Measurements from ENCODE around the gene ABTB2. TPM values are rescaled to one million over a fixed set of nuclear protein-coding genes. Genes with fewer than 3 reads are reported as not detected.

Gene ABTB2
- total and polyA plus RNA-seq, 2 of the 8 experiments (the other 6 are each of a cell fraction or from before 2014, with no cell fraction given) = 7.7 to 10.2 TPM

DNA sequence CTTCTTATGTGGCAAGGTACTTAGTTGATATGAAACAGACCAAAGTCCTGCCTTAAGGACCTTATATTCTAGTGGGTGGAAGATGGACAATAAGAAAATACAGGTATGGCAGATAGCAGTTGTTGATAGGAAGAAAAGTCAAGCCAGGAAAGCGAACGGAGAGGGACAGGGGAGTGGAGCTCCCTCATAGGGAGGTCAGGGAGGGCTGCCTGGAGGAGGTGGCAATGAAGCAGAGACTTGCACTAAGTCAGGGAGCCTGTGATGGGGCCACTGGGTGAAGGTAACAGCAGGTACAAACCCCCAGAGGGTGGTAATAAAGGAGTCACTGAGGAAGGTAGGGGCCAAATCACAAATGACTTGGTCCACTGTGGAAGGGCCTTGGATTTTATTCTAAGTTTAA is 65.3 kb downstream of the ABTB2 start (continued):
- TF ChIP-seq, protein P1, sequence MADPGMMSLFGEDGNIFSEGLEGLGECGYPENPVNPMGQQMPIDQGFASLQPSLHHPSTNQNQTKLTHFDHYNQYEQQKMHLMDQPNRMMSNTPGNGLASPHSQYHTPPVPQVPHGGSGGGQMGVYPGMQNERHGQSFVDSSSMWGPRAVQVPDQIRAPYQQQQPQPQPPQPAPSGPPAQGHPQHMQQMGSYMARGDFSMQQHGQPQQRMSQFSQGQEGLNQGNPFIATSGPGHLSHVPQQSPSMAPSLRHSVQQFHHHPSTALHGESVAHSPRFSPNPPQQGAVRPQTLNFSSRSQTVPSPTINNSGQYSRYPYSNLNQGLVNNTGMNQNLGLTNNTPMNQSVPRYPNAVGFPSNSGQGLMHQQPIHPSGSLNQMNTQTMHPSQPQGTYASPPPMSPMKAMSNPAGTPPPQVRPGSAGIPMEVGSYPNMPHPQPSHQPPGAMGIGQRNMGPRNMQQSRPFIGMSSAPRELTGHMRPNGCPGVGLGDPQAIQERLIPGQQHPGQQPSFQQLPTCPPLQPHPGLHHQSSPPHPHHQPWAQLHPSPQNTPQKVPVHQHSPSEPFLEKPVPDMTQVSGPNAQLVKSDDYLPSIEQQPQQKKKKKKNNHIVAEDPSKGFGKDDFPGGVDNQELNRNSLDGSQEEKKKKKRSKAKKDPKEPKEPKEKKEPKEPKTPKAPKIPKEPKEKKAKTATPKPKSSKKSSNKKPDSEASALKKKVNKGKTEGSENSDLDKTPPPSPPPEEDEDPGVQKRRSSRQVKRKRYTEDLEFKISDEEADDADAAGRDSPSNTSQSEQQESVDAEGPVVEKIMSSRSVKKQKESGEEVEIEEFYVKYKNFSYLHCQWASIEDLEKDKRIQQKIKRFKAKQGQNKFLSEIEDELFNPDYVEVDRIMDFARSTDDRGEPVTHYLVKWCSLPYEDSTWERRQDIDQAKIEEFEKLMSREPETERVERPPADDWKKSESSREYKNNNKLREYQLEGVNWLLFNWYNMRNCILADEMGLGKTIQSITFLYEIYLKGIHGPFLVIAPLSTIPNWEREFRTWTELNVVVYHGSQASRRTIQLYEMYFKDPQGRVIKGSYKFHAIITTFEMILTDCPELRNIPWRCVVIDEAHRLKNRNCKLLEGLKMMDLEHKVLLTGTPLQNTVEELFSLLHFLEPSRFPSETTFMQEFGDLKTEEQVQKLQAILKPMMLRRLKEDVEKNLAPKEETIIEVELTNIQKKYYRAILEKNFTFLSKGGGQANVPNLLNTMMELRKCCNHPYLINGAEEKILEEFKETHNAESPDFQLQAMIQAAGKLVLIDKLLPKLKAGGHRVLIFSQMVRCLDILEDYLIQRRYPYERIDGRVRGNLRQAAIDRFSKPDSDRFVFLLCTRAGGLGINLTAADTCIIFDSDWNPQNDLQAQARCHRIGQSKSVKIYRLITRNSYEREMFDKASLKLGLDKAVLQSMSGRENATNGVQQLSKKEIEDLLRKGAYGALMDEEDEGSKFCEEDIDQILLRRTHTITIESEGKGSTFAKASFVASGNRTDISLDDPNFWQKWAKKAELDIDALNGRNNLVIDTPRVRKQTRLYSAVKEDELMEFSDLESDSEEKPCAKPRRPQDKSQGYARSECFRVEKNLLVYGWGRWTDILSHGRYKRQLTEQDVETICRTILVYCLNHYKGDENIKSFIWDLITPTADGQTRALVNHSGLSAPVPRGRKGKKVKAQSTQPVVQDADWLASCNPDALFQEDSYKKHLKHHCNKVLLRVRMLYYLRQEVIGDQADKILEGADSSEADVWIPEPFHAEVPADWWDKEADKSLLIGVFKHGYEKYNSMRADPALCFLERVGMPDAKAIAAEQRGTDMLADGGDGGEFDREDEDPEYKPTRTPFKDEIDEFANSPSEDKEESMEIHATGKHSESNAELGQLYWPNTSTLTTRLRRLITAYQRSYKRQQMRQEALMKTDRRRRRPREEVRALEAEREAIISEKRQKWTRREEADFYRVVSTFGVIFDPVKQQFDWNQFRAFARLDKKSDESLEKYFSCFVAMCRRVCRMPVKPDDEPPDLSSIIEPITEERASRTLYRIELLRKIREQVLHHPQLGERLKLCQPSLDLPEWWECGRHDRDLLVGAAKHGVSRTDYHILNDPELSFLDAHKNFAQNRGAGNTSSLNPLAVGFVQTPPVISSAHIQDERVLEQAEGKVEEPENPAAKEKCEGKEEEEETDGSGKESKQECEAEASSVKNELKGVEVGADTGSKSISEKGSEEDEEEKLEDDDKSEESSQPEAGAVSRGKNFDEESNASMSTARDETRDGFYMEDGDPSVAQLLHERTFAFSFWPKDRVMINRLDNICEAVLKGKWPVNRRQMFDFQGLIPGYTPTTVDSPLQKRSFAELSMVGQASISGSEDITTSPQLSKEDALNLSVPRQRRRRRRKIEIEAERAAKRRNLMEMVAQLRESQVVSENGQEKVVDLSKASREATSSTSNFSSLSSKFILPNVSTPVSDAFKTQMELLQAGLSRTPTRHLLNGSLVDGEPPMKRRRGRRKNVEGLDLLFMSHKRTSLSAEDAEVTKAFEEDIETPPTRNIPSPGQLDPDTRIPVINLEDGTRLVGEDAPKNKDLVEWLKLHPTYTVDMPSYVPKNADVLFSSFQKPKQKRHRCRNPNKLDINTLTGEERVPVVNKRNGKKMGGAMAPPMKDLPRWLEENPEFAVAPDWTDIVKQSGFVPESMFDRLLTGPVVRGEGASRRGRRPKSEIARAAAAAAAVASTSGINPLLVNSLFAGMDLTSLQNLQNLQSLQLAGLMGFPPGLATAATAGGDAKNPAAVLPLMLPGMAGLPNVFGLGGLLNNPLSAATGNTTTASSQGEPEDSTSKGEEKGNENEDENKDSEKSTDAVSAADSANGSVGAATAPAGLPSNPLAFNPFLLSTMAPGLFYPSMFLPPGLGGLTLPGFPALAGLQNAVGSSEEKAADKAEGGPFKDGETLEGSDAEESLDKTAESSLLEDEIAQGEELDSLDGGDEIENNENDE (IDR thresholded peaks at IDR 0.05; ENCODE audit: insufficient replicate concordance, low read length) = no peak
- no peak for TF ChIP-seq ASH2L (IDR thresholded peaks at IDR 0.05; ENCODE audit: low read length)
- TF ChIP-seq KDM4A (IDR thresholded peaks at IDR 0.05; ENCODE audit: low read depth, low read length, severe bottlenecking) = no peak
- TF ChIP-seq EGR1 (IDR thresholded peaks at IDR 0.05; ENCODE audit: borderline replicate concordance, low read depth, low read length) = no peak
- TF ChIP-seq TAF1 (IDR thresholded peaks at IDR 0.05; ENCODE audit: low read depth, low read length) = no peak
- no peak for TF ChIP-seq CHD2 (IDR thresholded peaks at IDR 0.05; ENCODE audit: low read length)
